ENCODE data around the gene LIPT2.

GRCh38 chr11:74476536-74476935 is 17.0 kb downstream of the LIPT2 start:
- TF ChIP-seq EZH2 (optimal IDR thresholded peaks at IDR 0.05; ENCODE audit: low read depth, low read length) (no peak), CTCF (IDR thresholded peaks at IDR 0.05; ENCODE audit: low read length) (no peak), EZH2phosphoT487 (IDR thresholded peaks at IDR 0.05; ENCODE audit: low read length) (no peak)
